ENCODE measurements around the gene RDX. TPM values are rescaled to one million over a fixed set of nuclear protein-coding genes. Genes with fewer than 3 reads are reported as not detected.

Gene RDX
- total RNA-seq, 1 experiment from 2014 or later, result 86.6 TPM

GRCh38 chr11:110303414-110303826 is 7.0 kb upstream of the RDX start:
- Histone ChIP-seq H3K27me3 (ENCODE audit: insufficient read depth, low read length) (no peaks in the 10 kb centered on the region), H3K14ac (ENCODE audit: insufficient read depth, low read length) (no peak overlapping the region), H2AFZ (ENCODE audit: low read length) (no peak overlapping the region), H4K8ac (replicated peaks; ENCODE audit: insufficient read length, low read depth, low read length) (no peak overlapping the region), H4K91ac (ENCODE audit: insufficient read length, low read depth, low read length) (no peak overlapping the region), H3K23ac (ENCODE audit: insufficient read length, low read depth, low read length) (no peak overlapping the region), H2BK5ac (ENCODE audit: insufficient read length, low read length) (no peak overlapping the region), H3K18ac (ENCODE audit: insufficient read length, low read depth, low read length) (no peak overlapping the region), H2BK12ac (ENCODE audit: insufficient read length, low read depth, low read length) (no peak overlapping the region), H3K27ac (ENCODE audit: insufficient read length, low read depth, low read length) (no peak overlapping the region), H3K23me2 (ENCODE audit: insufficient read length, low read depth, low read length, poor library complexity, severe bottlenecking) (no peaks in the 10 kb centered on the region), H4K5ac (ENCODE audit: insufficient read length, low read depth, low read length) (no peak overlapping the region), H3K4me2 (ENCODE audit: insufficient read depth, insufficient read length, low read length) (no peak overlapping the region), H4K20me1 (ENCODE audit: control insufficient read depth, insufficient read depth, insufficient read length) (no peaks in the 10 kb centered on the region), H2BK20ac (ENCODE audit: low read depth, low read length, poor library complexity, severe bottlenecking) (no peak overlapping the region), H3K56ac (ENCODE audit: insufficient read length, low read depth, low read length) (no peak overlapping the region), H2BK120ac (ENCODE audit: low read depth, low read length, poor library complexity, severe bottlenecking) (no peak overlapping the region), H3K79me1 (ENCODE audit: insufficient read depth, low read depth, low read length, poor library complexity, severe bottlenecking) (no peaks in the 10 kb centered on the region), H2BK15ac (ENCODE audit: low read depth, low read length) (no peak overlapping the region), H2AK5ac (ENCODE audit: insufficient read length, low read length) (no peak overlapping the region), H3K4ac (ENCODE audit: low read depth, low read length) (no peak overlapping the region), H3K9ac (ENCODE audit: extremely low read depth, insufficient read length, low read length) (no peak overlapping the region), H3T11ph (ENCODE audit: low read length) (no peak overlapping the region), H3K9me3 (ENCODE audit: control insufficient read depth, low read depth, low read length) (no peaks in the 10 kb centered on the region), H3K79me2 (ENCODE audit: insufficient read depth, low read length) (no peaks in the 10 kb centered on the region), H3K4me1 (ENCODE audit: insufficient read depth, low read length) (no peaks in the 10 kb centered on the region)
- Mint-ChIP-seq H3K36me3 (ENCODE audit: insufficient read depth in 1 of 3, low read depth in 3 of 3) (peaks cover 0 to 16% (median 11%) of the 10 kb centered on the region in 3 experiments; a peak in 6 of 7 replicates), H3K4me1 (peaks cover 15 to 25% of the 10 kb centered on the region in 2 experiments), H3K27me3 (ENCODE audit: low read depth) (peaks cover 3% of the 10 kb centered on the region), H3K4me3 (no peak overlapping the region), H3K27ac (no peak overlapping the region), H3K9me3 (peaks cover 9% of the 10 kb centered on the region in 2 experiments; a peak in 4 of 5 replicates)
- no peak for TF ChIP-seq CTCF (conservative IDR thresholded peaks at IDR 0.05)
- no CpG with 5 or more reads among the region's 5 CpGs for WGBS (ENCODE audit: extremely low coverage, insufficient read length, low lambda C conversion rate)
- DNase-seq, result no peak

All from H9 (cell line).